ENCODE measurements around the gene GINS2. TPM values are rescaled to one million over a fixed set of nuclear protein-coding genes. Genes with fewer than 3 reads are reported as not detected.

The GINS2 gene
- total and polyA plus RNA-seq, 4 experiments from 2014 or later = 0.55 to 1.4 (median 1.2) TPM

DNA sequence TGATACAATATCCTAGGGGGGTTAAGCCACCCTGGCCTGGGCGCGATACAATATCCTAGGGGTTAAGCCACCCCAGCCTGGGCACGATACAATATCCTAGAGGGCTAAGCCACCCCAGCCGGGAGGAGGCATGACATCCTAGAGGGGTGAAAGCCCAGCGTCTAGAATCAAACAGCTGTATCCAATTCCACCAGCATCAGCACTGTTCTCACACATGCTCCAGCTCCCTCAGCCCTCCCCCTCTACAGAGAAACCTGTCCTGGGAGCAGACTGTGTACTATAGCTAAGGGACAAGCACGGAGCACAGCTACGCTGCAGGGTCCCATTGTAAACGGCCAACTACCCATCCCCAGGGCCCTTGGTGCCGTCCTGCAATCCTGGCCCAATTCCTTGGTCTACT is 6.2 kb downstream of the GINS2 start:
- H3K9me3 Mint-ChIP-seq = peaks cover 0 to 3% (median 0%) of the 10 kb centered on the region in 8 donors
- H3K27ac ChIP-seq (ENCODE audit: low read depth, low read length) = no peak overlapping the region
- H3K4me1 Mint-ChIP-seq = peaks cover 5 to 26% (median 21%) of the 10 kb centered on the region in 4 donors
- H3K27me3 Mint-ChIP-seq = no peaks in the 10 kb centered on the region
- no peak overlapping the region for H3K27ac Mint-ChIP-seq
- H3K4me3 Mint-ChIP-seq = no peak overlapping the region
- ChIA-PET CTCF (ENCODE audit: partially characterized antibody) (interaction anchor here (1.1 to 1.6 kb wide), 2 partner anchors 8 to 78 kb away, joined by 4 to 5 read pairs; no protein-coding TSS in a partner anchor), POLR2A (ENCODE audit: partially characterized antibody) (interaction anchor here (0.9 kb wide), 1 partner anchor 19 kb away, joined by 3 read pairs; no protein-coding TSS in a partner anchor)
- H3K36me3 ChIP-seq (ENCODE audit: insufficient read depth, low read length) = no peaks in the 10 kb centered on the region
- no peak overlapping the region for H3K4me3 ChIP-seq (ENCODE audit: low read length in 2 of 2)
- H3K9me3 ChIP-seq (ENCODE audit: control insufficient read depth in 1 of 2, low read length in 2 of 2) = no peaks in the 10 kb centered on the region
- intact Hi-C loops (cut with micrococcal nuclease) = loop anchor here (10.0 kb wide), 1 partner anchor 1568 kb away; the partner anchor contains the start of gene MBTPS1
- H3K4me1 ChIP-seq (ENCODE audit: insufficient read depth, low read length) = peaks cover 17% of the 10 kb centered on the region
- no peak for DNase-seq
- no peaks in the 10 kb centered on the region for H3K36me3 Mint-ChIP-seq
- no peaks in the 10 kb centered on the region for H3K27me3 ChIP-seq (ENCODE audit: insufficient read depth, low read length)

DNA sequence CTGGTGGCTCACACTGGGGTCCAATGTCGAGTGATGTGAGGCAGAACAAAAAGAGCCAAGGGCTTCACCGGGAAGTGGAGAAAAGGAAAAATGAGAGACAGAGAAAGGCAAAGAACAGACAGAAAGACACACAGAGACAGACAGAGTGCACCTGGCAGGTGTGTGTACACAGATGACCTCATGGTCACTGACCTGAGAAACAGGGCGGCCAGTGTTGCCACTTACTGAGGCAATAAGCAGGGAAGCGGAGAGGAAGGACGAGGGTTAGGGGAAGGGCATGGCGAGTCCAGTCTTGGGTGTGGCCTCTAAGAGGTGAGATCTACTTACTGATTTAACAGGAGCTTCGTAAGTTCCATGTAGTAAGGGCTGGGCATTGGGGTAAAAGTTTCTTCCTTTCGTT is 7.5 kb downstream of the GINS2 start:
- Mint-ChIP-seq H3K4me1 (peaks cover 5 to 19% (median 13%) of the 10 kb centered on the region in 4 donors), H3K27ac (peak overlapping the region in 1 of 7 donors; percentile 18), H3K4me3 (peak overlapping the region in 1 of 8 donors; percentile 71), H3K36me3 (peaks cover 0 to under 1% of the 10 kb centered on the region in 2 donors), H3K27me3 (no peaks in the 10 kb centered on the region), H3K9me3 (peaks cover 0 to 3% (median 0%) of the 10 kb centered on the region in 8 donors)
- H3K27ac ChIP-seq (ENCODE audit: low read depth, low read length) = no peak overlapping the region
- no peaks in the 10 kb centered on the region for H3K27me3 ChIP-seq (ENCODE audit: insufficient read depth, low read length)
- POLR2A ChIA-PET (ENCODE audit: partially characterized antibody) = interaction anchor here (1.3 kb wide), 1 partner anchor 16 kb away, joined by 3 read pairs; no protein-coding TSS in a partner anchor
- no peak for DNase-seq
- no peaks in the 10 kb centered on the region for H3K9me3 ChIP-seq (ENCODE audit: control insufficient read depth in 1 of 2, low read length in 2 of 2)
- no peak overlapping the region for H3K4me3 ChIP-seq (ENCODE audit: low read length in 2 of 2)
- CTCF ChIA-PET (ENCODE audit: partially characterized antibody) = no interaction called here
- no peaks in the 10 kb centered on the region for H3K36me3 ChIP-seq (ENCODE audit: insufficient read depth, low read length)
- peaks cover 10% of the 10 kb centered on the region for H3K4me1 ChIP-seq (ENCODE audit: insufficient read depth, low read length)
- intact Hi-C loops (cut with micrococcal nuclease) = loop anchor here (10.0 kb wide), 1 partner anchor 1566 kb away; the partner anchor contains the start of gene MBTPS1

DNA sequence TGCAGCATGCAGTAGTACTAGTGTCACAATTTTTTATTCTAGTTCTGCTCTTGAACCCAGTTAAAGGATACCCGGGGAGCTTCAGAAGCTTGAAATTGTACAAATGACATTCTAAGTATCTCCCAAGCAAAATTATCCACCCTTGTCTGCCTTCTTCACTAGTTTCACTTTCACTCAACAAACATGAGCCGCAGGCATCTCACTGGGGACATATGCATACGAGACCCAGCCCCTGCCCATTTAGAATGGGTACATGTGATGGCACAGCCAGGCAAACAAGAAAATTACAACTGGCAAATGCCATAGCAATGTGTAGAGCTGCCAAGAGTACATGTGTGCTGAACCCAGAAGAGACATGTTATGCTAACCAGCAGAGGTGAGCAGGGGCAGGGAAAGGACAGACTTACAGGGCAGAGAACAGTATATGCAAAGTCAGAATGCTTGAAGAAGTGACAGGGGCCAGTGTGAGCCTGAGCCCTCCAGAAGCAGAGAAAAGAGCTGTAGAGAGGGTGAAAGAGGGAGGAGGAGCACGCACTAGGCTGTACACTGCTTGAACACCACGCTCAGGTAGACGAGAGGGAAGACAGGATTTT is 8.3 kb downstream of the GINS2 start:
- H3K27me3 ChIP-seq (ENCODE audit: insufficient read depth, low read length) = no peaks in the 10 kb centered on the region
- H3K27ac ChIP-seq (ENCODE audit: low read depth, low read length) = no peak overlapping the region
- H3K9me3 ChIP-seq (ENCODE audit: control insufficient read depth in 1 of 2, low read length in 2 of 2) = no peaks in the 10 kb centered on the region
- H3K36me3 ChIP-seq (ENCODE audit: insufficient read depth, low read length) = no peaks in the 10 kb centered on the region
- POLR2A ChIA-PET (ENCODE audit: partially characterized antibody) = interaction anchor here (1.3 kb wide), 1 partner anchor 17 kb away, joined by 3 read pairs; no protein-coding TSS in a partner anchor
- CTCF ChIA-PET (ENCODE audit: partially characterized antibody) = no interaction called here
- H3K4me1 Mint-ChIP-seq = peaks cover 5 to 19% (median 14%) of the 10 kb centered on the region in 4 donors
- H3K36me3 Mint-ChIP-seq = peaks cover 0 to 5% of the 10 kb centered on the region in 2 donors
- peak overlapping the region; percentile 11 to 92 (median 69) for H3K27ac Mint-ChIP-seq
- peak in 1 of 5 donors; percentile 5 for DNase-seq
- H3K4me3 ChIP-seq (ENCODE audit: low read length in 2 of 2) = peak overlapping the region in 1 of 2 donors; percentile 24
- H3K9me3 Mint-ChIP-seq = peaks cover 0 to 3% (median 0%) of the 10 kb centered on the region in 8 donors
- intact Hi-C loops (cut with micrococcal nuclease) = loop anchor here (10.0 kb wide), 1 partner anchor 1566 kb away; the partner anchor contains the start of gene MBTPS1
- no peaks in the 10 kb centered on the region for H3K27me3 Mint-ChIP-seq
- peaks cover 10% of the 10 kb centered on the region for H3K4me1 ChIP-seq (ENCODE audit: insufficient read depth, low read length)
- peak overlapping the region; percentile 33 to 78 (median 66) for H3K4me3 Mint-ChIP-seq

DNA sequence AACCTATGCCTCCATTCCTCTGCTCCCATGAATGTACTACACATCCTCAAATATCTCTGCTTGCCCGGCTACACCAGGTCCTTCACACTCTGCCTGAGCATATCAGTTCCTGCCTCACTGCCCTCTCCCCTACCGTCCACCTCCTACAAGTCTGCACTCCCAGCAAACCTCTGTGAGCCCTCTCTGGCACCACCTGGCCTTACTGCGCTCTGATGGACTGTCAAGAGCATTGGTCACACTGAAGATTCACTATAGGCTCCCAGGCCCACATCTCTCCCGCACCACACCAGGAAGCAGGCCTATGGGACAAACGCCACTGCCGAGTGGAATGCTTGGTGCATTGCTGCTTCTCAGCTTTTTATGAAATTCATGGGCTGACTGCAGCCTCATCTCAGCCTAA is 8.9 kb downstream of the GINS2 start:
- Mint-ChIP-seq H3K9me3 (peaks cover 0 to 3% (median 0%) of the 10 kb centered on the region in 8 donors), H3K27ac (peak overlapping the region in 6 of 7 donors; percentile 8 to 75 (median 64)), H3K4me3 (peak overlapping the region in 3 of 8 donors; percentile 3 to 77 (median 68)), H3K4me1 (peaks cover 5 to 19% (median 14%) of the 10 kb centered on the region in 4 donors), H3K27me3 (no peaks in the 10 kb centered on the region), H3K36me3 (peaks cover 5 to 11% of the 10 kb centered on the region in 2 donors)
- H3K4me1 ChIP-seq (ENCODE audit: insufficient read depth, low read length) = peaks cover 10% of the 10 kb centered on the region
- H3K9me3 ChIP-seq (ENCODE audit: control insufficient read depth in 1 of 2, low read length in 2 of 2) = no peaks in the 10 kb centered on the region
- H3K4me3 ChIP-seq (ENCODE audit: low read length in 2 of 2) = no peak overlapping the region
- H3K27ac ChIP-seq (ENCODE audit: low read depth, low read length) = no peak overlapping the region
- peaks cover 5% of the 10 kb centered on the region for H3K36me3 ChIP-seq (ENCODE audit: insufficient read depth, low read length)
- intact Hi-C loops (cut with micrococcal nuclease) = loop anchor here (10.0 kb wide), 1 partner anchor 1565 kb away; the partner anchor contains the start of gene MBTPS1
- POLR2A ChIA-PET (ENCODE audit: partially characterized antibody) = no interaction called here
- CTCF ChIA-PET (ENCODE audit: partially characterized antibody) = no interaction called here
- no peak for DNase-seq
- H3K27me3 ChIP-seq (ENCODE audit: insufficient read depth, low read length) = no peaks in the 10 kb centered on the region

DNA sequence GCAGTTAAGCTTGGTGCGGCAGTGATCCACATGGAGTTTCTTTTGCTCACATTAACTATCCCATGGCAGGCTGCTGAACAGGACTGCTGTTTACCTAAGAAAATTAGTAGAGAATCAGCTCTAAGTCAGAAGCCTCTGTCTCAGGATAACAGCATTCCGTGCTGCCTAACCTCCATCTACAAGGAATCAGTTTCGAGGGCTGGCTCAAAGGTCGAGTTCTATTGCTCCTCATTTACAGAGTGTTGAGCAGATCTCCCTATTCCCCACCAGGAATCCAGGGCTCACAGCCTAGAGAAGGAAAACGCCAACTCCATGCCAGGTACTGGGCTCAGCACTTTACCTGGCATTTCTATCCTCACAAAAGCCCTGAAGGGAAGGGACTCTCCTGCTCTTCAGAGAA is 9.9 kb downstream of the GINS2 start:
- intact Hi-C loops (cut with micrococcal nuclease) = no loop called here
- H3K27me3 Mint-ChIP-seq = no peaks in the 10 kb centered on the region

DNA sequence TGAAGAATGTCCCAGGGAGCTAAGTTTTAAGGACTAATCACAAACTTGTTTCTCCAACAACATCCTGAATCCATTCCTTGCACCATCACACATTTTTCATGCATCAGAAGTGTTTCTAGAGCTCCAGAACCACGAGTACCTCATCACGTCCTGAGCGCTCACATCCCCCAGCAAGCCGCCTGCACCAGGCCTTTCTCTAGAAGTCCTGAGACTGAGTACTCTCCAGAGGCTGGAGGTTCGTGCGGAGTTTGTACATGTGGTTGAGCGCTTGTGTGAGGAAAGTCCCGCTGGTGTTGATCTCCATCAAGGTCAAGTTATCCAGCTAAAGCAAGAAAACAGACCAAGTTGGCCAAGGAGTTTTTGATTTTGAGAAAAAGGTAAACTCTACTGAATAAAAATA is 10.7 kb downstream of the GINS2 start:
- Mint-ChIP-seq H3K4me3 (no peak overlapping the region), H3K4me1 (peaks cover 5 to 19% (median 12%) of the 10 kb centered on the region in 4 donors), H3K27ac (no peak overlapping the region), H3K36me3 (peaks cover 11 to 28% of the 10 kb centered on the region in 2 donors), H3K9me3 (peaks cover 0 to 3% (median 0%) of the 10 kb centered on the region in 8 donors), H3K27me3 (no peaks in the 10 kb centered on the region)
- Histone ChIP-seq H3K27me3 (ENCODE audit: insufficient read depth, low read length) (no peaks in the 10 kb centered on the region), H3K4me3 (ENCODE audit: low read length in 2 of 2) (no peak overlapping the region), H3K9me3 (ENCODE audit: control insufficient read depth in 1 of 2, low read length in 2 of 2) (no peaks in the 10 kb centered on the region), H3K4me1 (ENCODE audit: insufficient read depth, low read length) (peaks cover 10% of the 10 kb centered on the region), H3K36me3 (ENCODE audit: insufficient read depth, low read length) (peaks cover 14% of the 10 kb centered on the region), H3K27ac (ENCODE audit: low read depth, low read length) (no peak overlapping the region)
- POLR2A ChIA-PET (ENCODE audit: partially characterized antibody) = no interaction called here
- intact Hi-C loops (cut with micrococcal nuclease) = no loop called here
- no peak for DNase-seq
- CTCF ChIA-PET (ENCODE audit: partially characterized antibody) = interaction anchor here (0.8 kb wide), 1 partner anchor 39 kb away, joined by 3 read pairs; no protein-coding TSS in a partner anchor

More for the DNA sequence above, 9.9 kb downstream of the GINS2 start:
- ChIA-PET CTCF (ENCODE audit: partially characterized antibody) (no interaction called here), POLR2A (ENCODE audit: partially characterized antibody) (no interaction called here)
- peaks cover 10% of the 10 kb centered on the region for H3K36me3 ChIP-seq (ENCODE audit: insufficient read depth, low read length)
- no peak overlapping the region for H3K27ac ChIP-seq (ENCODE audit: low read depth, low read length)
- H3K4me3 ChIP-seq (ENCODE audit: low read length in 2 of 2) = no peak overlapping the region
- no peaks in the 10 kb centered on the region for H3K9me3 ChIP-seq (ENCODE audit: control insufficient read depth in 1 of 2, low read length in 2 of 2)
- no peaks in the 10 kb centered on the region for H3K27me3 ChIP-seq (ENCODE audit: insufficient read depth, low read length)
- H3K4me1 ChIP-seq (ENCODE audit: insufficient read depth, low read length) = peaks cover 10% of the 10 kb centered on the region
- Mint-ChIP-seq H3K9me3 (peaks cover 0 to 3% (median 0%) of the 10 kb centered on the region in 8 donors), H3K27ac (peak overlapping the region in 2 of 7 donors; percentile 43 to 65), H3K4me3 (no peak overlapping the region), H3K36me3 (peaks cover 8 to 21% of the 10 kb centered on the region in 2 donors), H3K4me1 (peaks cover 5 to 19% (median 14%) of the 10 kb centered on the region in 4 donors)
- no peak for DNase-seq

DNA sequence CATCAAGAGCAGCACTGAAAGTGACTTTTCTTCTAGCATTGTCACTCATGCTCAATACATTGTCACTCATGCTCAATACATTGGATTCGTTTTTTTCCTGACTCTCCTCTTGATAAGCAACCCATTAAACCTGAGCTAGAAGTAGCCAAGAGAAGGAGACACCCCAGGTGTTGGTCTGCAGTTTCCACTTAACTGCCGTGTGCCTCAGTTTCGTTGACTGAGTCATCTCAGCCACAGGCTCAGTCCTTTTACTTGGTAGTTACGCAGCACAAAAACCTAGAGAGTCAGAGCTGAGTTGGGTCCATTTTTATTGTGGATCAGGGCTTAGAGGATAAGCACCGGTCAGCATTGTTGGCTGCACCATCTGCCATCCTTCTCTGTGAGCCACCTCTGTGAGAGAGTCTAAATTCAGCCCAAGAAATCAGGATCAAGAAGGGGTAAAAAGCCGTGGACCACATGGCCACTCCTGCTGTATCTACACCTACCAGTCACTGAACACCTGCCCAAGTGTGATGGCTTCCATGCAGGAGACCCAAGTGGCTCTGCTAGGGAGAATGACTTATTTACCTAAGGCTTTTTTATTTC is 11.3 kb downstream of the GINS2 start:
- Histone ChIP-seq H3K27me3 (ENCODE audit: insufficient read depth, low read length) (no peaks in the 10 kb centered on the region), H3K27ac (ENCODE audit: low read depth, low read length) (no peak overlapping the region), H3K4me3 (ENCODE audit: low read length in 2 of 2) (no peak overlapping the region), H3K4me1 (ENCODE audit: insufficient read depth, low read length) (peaks cover 10% of the 10 kb centered on the region), H3K9me3 (ENCODE audit: control insufficient read depth in 1 of 2, low read length in 2 of 2) (no peaks in the 10 kb centered on the region), H3K36me3 (ENCODE audit: insufficient read depth, low read length) (peaks cover 20% of the 10 kb centered on the region)
- H3K9me3 Mint-ChIP-seq = no peaks in the 10 kb centered on the region
- H3K27ac Mint-ChIP-seq = no peak overlapping the region
- ChIA-PET CTCF (ENCODE audit: partially characterized antibody) (interaction anchor here (0.8 kb wide), 1 partner anchor 39 kb away, joined by 3 read pairs; no protein-coding TSS in a partner anchor), POLR2A (ENCODE audit: partially characterized antibody) (no interaction called here)
- H3K4me3 Mint-ChIP-seq = no peak overlapping the region
- no peak for DNase-seq
- peaks cover 5 to 19% (median 12%) of the 10 kb centered on the region in 4 donors for H3K4me1 Mint-ChIP-seq
- peaks cover 14 to 33% of the 10 kb centered on the region in 2 donors for H3K36me3 Mint-ChIP-seq
- H3K27me3 Mint-ChIP-seq = no peaks in the 10 kb centered on the region
- intact Hi-C loops (cut with micrococcal nuclease) = no loop called here

Data from CD4-positive, alpha-beta memory T cell (primary cell).